Measurements from ENCODE around the gene GASK1A.
A peak's percentile ranks its signal among the peaks of the same experiment; 100 is the strongest.

The GASK1A gene

GRCh38 chr3:43013256-43013655, 34.1 kb downstream of the GASK1A start:
- Mint-ChIP-seq H3K36me3 (no peaks in the 10 kb centered on the region), H3K4me3 (no peak overlapping the region), H3K9me3 (no peaks in the 10 kb centered on the region), H3K27me3 (peaks cover 2% of the 10 kb centered on the region), H3K4me1 (no peaks in the 10 kb centered on the region), H3K27ac (no peak overlapping the region)
- no peak for DNase-seq (ENCODE audit: low spot score in 2 of 2)
- no peak for ATAC-seq (ENCODE audit: low read depth)

DNA sequence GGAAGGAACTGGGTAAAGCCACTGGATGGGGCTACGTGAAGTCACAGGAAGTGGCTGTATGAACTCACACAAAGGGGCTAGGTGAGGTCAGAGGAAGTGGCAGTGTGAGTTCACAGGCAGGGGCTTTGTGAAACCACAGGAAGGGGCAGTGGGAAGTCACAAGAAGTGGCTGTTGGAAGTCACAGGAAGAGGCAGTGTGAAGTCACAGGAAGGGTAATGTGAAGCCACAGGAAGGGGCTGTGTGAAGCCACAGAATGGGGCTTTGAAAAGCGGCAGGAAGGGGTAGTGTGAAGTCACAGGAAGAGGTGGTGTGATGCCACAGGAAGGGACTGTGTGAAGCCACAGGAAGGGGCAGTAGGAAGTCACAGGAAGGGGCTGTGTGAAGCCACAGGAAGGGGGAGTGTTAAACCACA, 34.6 kb downstream of the GASK1A start:
- Mint-ChIP-seq H3K27ac (no peak overlapping the region), H3K27me3 (peaks cover 2% of the 10 kb centered on the region), H3K36me3 (no peaks in the 10 kb centered on the region), H3K9me3 (no peaks in the 10 kb centered on the region), H3K4me1 (no peaks in the 10 kb centered on the region), H3K4me3 (no peak overlapping the region)
- ATAC-seq (ENCODE audit: low read depth) (peak; percentile 32), DNase-seq (ENCODE audit: low spot score in 2 of 2) (no peak)

DNA sequence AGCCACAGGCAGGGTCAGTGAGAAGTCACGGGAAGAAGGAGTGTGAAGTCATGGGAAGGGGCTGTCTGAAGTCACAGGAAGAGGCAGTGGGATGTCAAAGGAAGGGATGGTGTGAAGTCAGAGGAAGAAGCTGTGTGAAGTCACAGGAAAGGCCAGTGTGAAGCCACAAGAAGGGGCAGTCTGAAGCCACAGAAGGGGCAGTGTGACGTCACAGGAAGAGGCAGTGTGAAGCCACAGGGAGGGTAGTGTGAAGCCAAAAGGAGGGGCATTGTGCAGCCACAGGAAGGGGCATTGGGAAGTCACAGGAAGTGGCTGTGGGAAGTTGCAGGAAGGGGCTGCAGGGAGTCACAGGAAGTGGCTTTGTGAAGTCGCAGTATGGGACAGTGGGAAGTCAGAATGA, 35.1 kb downstream of the GASK1A start:
- Mint-ChIP-seq H3K27ac (no peak overlapping the region), H3K4me1 (no peaks in the 10 kb centered on the region), H3K27me3 (peaks cover 2% of the 10 kb centered on the region), H3K9me3 (no peaks in the 10 kb centered on the region), H3K36me3 (no peaks in the 10 kb centered on the region), H3K4me3 (no peak overlapping the region)
- no peak for ATAC-seq (ENCODE audit: low read depth)
- DNase-seq (ENCODE audit: low spot score in 2 of 2) = no peak

GRCh38 chr3:43014956-43015355, 35.8 kb downstream of the GASK1A start:
- no peak for ATAC-seq (ENCODE audit: low read depth)
- H3K36me3 Mint-ChIP-seq = no peaks in the 10 kb centered on the region
- DNase-seq (ENCODE audit: low spot score in 2 of 2) = no peak
- peaks cover 4% of the 10 kb centered on the region for H3K27me3 Mint-ChIP-seq
- H3K4me3 Mint-ChIP-seq = no peak overlapping the region
- no peak overlapping the region for H3K27ac Mint-ChIP-seq
- H3K4me1 Mint-ChIP-seq = no peaks in the 10 kb centered on the region
- no peaks in the 10 kb centered on the region for H3K9me3 Mint-ChIP-seq

GRCh38 chr3:43015572-43015971, 36.5 kb downstream of the GASK1A start:
- H3K4me3 Mint-ChIP-seq = no peak overlapping the region

DNA sequence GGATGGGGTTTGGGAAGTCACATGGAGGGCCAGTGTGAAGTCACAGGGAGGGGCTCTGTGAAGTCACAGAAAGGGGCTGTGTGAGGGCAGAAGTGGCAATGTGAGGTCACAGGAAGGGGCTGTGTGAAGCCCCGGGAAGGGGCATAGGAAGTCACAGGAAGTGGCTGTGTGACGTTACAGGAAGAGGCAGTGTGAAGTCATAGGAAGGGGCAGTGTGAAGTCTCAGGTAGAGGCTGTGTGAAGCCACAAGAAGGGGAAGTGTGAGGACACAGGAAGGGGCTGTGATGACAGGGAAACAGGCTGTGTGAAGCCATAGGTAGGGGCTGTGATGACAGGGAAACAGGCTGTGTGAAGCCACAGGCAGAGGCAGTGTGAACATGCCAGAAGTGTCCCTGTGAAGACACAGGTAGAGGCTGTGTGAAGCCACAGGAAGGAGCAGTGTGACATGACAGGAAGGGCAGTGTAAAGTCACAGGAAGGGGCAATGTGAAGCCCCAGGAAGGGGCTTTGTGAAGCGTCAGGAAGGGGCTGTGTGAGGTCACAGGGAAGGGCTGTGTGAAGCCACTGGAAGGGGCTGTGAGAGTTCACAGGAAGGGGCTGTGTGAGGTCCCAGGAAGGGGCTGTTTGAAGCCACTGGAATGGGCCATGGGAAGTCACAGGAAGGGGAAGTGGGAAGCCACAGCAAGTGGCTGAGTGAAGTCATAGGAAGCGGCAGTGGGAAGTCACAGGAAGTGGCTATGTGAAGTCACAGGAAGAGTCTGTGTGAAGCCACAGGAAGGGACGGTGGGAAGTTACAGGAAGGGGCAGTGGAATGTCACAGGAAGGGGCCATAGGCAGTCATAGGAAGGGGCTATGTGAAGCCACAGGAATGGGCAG, 37.1 kb downstream of the GASK1A start:
- H3K27ac Mint-ChIP-seq = no peak overlapping the region
- H3K4me3 Mint-ChIP-seq = no peak overlapping the region
- no peaks in the 10 kb centered on the region for H3K36me3 Mint-ChIP-seq
- DNase-seq (ENCODE audit: low spot score in 2 of 2) = no peak
- no peaks in the 10 kb centered on the region for H3K9me3 Mint-ChIP-seq
- peaks cover 4% of the 10 kb centered on the region for H3K27me3 Mint-ChIP-seq
- no peaks in the 10 kb centered on the region for H3K4me1 Mint-ChIP-seq
- ATAC-seq (ENCODE audit: low read depth) = no peak

More at GRCh38 chr3:43015572-43015971, 36.5 kb downstream of the GASK1A start:
- H3K9me3 Mint-ChIP-seq = no peaks in the 10 kb centered on the region
- no peaks in the 10 kb centered on the region for H3K4me1 Mint-ChIP-seq
- no peak for ATAC-seq (ENCODE audit: low read depth)
- no peaks in the 10 kb centered on the region for H3K36me3 Mint-ChIP-seq
- no peak for DNase-seq (ENCODE audit: low spot score in 2 of 2)
- no peak overlapping the region for H3K27ac Mint-ChIP-seq
- H3K27me3 Mint-ChIP-seq = peaks cover 4% of the 10 kb centered on the region

GRCh38 chr3:43017004-43017403, 37.9 kb downstream of the GASK1A start:
- H3K9me3 Mint-ChIP-seq = no peaks in the 10 kb centered on the region
- no peaks in the 10 kb centered on the region for H3K4me1 Mint-ChIP-seq
- ATAC-seq (ENCODE audit: low read depth) = no peak

GRCh38 chr3:43017593-43018195, 38.6 kb downstream of the GASK1A start:
- Mint-ChIP-seq H3K4me1 (no peaks in the 10 kb centered on the region), H3K27me3 (peaks cover 5% of the 10 kb centered on the region), H3K4me3 (no peak overlapping the region), H3K27ac (no peak overlapping the region), H3K9me3 (no peaks in the 10 kb centered on the region), H3K36me3 (no peaks in the 10 kb centered on the region)
- ATAC-seq (ENCODE audit: low read depth) (no peak), DNase-seq (ENCODE audit: low spot score in 2 of 2) (no peak)

More at GRCh38 chr3:43017004-43017403, 37.9 kb downstream of the GASK1A start:
- Mint-ChIP-seq H3K27ac (no peak overlapping the region), H3K27me3 (peaks cover 5% of the 10 kb centered on the region), H3K4me3 (no peak overlapping the region), H3K36me3 (no peaks in the 10 kb centered on the region)
- DNase-seq (ENCODE audit: low spot score in 2 of 2) = no peak

GRCh38 chr3:43018246-43018645, 39.1 kb downstream of the GASK1A start:
- ATAC-seq (ENCODE audit: low read depth) (no peak), DNase-seq (ENCODE audit: low spot score in 2 of 2) (no peak)
- no peaks in the 10 kb centered on the region for H3K4me1 Mint-ChIP-seq
- H3K27ac Mint-ChIP-seq = no peak overlapping the region
- H3K27me3 Mint-ChIP-seq = peaks cover 9% of the 10 kb centered on the region
- no peaks in the 10 kb centered on the region for H3K9me3 Mint-ChIP-seq
- no peak overlapping the region for H3K4me3 Mint-ChIP-seq
- no peaks in the 10 kb centered on the region for H3K36me3 Mint-ChIP-seq

GRCh38 chr3:43019006-43019809, 40.1 kb downstream of the GASK1A start:
- Mint-ChIP-seq H3K4me3 (no peak overlapping the region), H3K27me3 (peaks cover 12% of the 10 kb centered on the region), H3K9me3 (no peaks in the 10 kb centered on the region), H3K36me3 (no peaks in the 10 kb centered on the region), H3K27ac (no peak overlapping the region), H3K4me1 (peaks cover 4% of the 10 kb centered on the region)
- ATAC-seq (ENCODE audit: low read depth) = no peak
- no peak for DNase-seq (ENCODE audit: low spot score in 2 of 2)

DNA sequence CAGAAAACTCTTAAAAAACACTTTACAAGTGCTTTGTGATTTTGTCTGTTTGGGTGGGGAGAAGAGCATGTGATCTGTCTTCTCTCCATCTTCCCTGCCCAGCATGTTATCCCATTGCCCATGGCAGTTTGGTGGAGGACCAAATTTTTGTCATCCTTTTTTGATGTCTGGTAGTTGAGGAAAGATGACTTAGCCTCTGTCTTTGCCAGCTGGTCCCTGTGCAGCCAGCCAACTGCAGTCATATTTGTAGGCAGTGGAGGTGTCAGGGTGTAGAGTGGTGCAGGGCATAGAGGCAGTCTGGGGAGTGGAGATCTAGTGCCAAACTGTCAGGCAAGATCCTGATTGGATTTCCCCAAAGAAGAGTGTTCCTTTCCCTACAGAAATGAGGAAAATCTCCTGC, 40.7 kb downstream of the GASK1A start:
- no peak overlapping the region for H3K27ac Mint-ChIP-seq
- no peak overlapping the region for H3K4me3 Mint-ChIP-seq
- DNase-seq (ENCODE audit: low spot score in 2 of 2) (no peak), ATAC-seq (ENCODE audit: low read depth) (no peak)
- no peaks in the 10 kb centered on the region for H3K9me3 Mint-ChIP-seq
- no peaks in the 10 kb centered on the region for H3K36me3 Mint-ChIP-seq
- H3K27me3 Mint-ChIP-seq = peaks cover 17% of the 10 kb centered on the region
- peaks cover 5% of the 10 kb centered on the region for H3K4me1 Mint-ChIP-seq

DNA sequence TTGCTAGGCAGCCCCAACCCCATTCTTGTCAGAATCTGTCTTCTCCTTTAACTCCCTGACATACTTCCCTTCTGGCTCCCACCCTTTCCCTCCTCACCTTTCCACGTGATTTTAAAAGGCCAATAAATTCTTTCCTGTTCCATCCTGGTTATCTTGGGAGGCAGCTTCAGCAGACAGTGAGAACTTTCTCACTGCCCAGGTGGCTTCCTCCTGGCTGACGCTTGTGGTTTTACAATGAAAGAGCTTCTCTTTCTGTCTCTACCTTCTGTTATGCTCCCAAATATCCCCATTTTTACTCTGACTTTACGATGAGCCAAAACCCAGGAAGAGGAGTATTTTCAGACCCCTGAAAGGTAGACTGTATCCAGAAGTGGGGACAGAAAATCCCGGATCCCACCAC, 42.1 kb downstream of the GASK1A start:
- no peak for DNase-seq (ENCODE audit: low spot score in 2 of 2)
- Mint-ChIP-seq H3K9me3 (no peaks in the 10 kb centered on the region), H3K4me1 (peaks cover 5% of the 10 kb centered on the region), H3K4me3 (no peak overlapping the region), H3K27ac (no peak overlapping the region), H3K36me3 (no peaks in the 10 kb centered on the region), H3K27me3 (peaks cover 21% of the 10 kb centered on the region)
- no peak for ATAC-seq (ENCODE audit: low read depth)

- ATAC-seq (ENCODE audit: low read depth) (no peak), DNase-seq (ENCODE audit: low spot score in 2 of 2) (no peak)
- no peaks in the 10 kb centered on the region for H3K36me3 Mint-ChIP-seq
- H3K4me1 Mint-ChIP-seq = peaks cover 5% of the 10 kb centered on the region
- H3K9me3 Mint-ChIP-seq = no peaks in the 10 kb centered on the region
- peaks cover 21% of the 10 kb centered on the region for H3K27me3 Mint-ChIP-seq
- no peak overlapping the region for H3K4me3 Mint-ChIP-seq
- no peak overlapping the region for H3K27ac Mint-ChIP-seq
Measured at GRCh38 chr3:43022121-43022520, 43.0 kb downstream of the GASK1A start.

GRCh38 chr3:43023066-43023465, 44.0 kb downstream of the GASK1A start:
- Mint-ChIP-seq H3K27me3 (peaks cover 21% of the 10 kb centered on the region), H3K27ac (no peak overlapping the region), H3K9me3 (no peaks in the 10 kb centered on the region), H3K36me3 (no peaks in the 10 kb centered on the region), H3K4me1 (peaks cover 5% of the 10 kb centered on the region), H3K4me3 (no peak overlapping the region)
- DNase-seq (ENCODE audit: low spot score in 2 of 2) (no peak), ATAC-seq (ENCODE audit: low read depth) (no peak)

Measured in memory B cell (primary cell).